AG04449 (cell line): ENCODE measurements around the gene TTLL4.

Source experiments
- CTCF ChIA-PET: fragments of 350-600 bp; formaldehyde crosslinking; extraction: SDS; loops from one replicate; lab custom pipeline; 2021; ENCODE audit warnings: antibody characterized with exemption; lab: Yijun Ruan, JAX
- POLR2A ChIA-PET: fragments of 400-600, 350-600 bp; formaldehyde crosslinking; extraction: SDS; loops from one replicate; lab custom pipeline; 2020; ENCODE audit warnings: antibody characterized with exemption, inconsistent platforms; lab: Yijun Ruan, JAX
- DNase-seq: peaks from one replicate; pipeline ENCODE4 v3.0.0-alpha.2; 2010; ENCODE audit warnings: low read depth, low spot score
- H3K4me3 ChIP-seq: 2 replicates; pipeline ENCODE4 v1.5.1; 2011; ENCODE audit warnings: low read depth, mild to moderate bottlenecking, control low read depth, low read length
- TF ChIP-seq, protein P1 (sequence below): IDR thresholded peaks from one replicate; pipeline ENCODE4 v1.5.1; 2011; ENCODE audit warnings: mild to moderate bottlenecking, moderate library complexity, low read length, control low read depth, inconsistent platforms; ENCODE audit not compliant: insufficient read depth; ENCODE audit errors: missing control alignments

TTLL4 gene

GRCh38 chr2:218709908-218710307 lies 727 bp upstream of the TTLL4 start:
- DNase-seq: no peak
- peak overlapping the region; percentile 50; the same call in 1 of the 2 replicates for H3K4me3 ChIP-seq
- CTCF ChIA-PET: interaction anchor here (0.6 to 6.7 kb wide), 28 partner anchors 7 to 166 kb away, joined by 3 to 97 read pairs (median 4); partner anchors contain the start of genes BCS1L, WNT6 and ZNF142
- POLR2A ChIA-PET: interaction anchor here (1.0 kb wide), 1 partner anchor 51 kb away, joined by 3 read pairs; the partner anchor contains the start of genes BCS1L and ZNF142
- TF ChIP-seq, protein P1, sequence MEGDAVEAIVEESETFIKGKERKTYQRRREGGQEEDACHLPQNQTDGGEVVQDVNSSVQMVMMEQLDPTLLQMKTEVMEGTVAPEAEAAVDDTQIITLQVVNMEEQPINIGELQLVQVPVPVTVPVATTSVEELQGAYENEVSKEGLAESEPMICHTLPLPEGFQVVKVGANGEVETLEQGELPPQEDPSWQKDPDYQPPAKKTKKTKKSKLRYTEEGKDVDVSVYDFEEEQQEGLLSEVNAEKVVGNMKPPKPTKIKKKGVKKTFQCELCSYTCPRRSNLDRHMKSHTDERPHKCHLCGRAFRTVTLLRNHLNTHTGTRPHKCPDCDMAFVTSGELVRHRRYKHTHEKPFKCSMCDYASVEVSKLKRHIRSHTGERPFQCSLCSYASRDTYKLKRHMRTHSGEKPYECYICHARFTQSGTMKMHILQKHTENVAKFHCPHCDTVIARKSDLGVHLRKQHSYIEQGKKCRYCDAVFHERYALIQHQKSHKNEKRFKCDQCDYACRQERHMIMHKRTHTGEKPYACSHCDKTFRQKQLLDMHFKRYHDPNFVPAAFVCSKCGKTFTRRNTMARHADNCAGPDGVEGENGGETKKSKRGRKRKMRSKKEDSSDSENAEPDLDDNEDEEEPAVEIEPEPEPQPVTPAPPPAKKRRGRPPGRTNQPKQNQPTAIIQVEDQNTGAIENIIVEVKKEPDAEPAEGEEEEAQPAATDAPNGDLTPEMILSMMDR: no peak

DNA sequence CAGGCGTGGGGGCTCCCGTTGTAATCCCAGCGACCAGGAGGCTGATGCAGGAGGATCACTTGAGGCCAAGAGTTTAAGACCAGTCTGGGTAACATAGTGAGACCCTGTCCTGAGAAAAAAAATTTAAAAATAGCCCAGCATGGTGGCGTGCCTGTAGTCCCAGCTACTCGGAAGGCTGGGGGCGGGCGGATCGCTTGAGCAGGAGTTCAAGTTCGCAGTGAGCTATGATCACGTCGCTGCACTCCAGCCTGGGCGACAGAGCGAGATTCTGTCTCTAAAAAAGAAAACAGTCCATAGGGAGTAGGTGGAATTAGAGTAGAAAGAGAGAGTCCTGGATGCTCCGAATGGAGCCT lies 325 bp upstream of the TTLL4 start:
- CTCF ChIA-PET: interaction anchor here (0.6 to 6.7 kb wide), 29 partner anchors 8 to 165 kb away, joined by 3 to 97 read pairs (median 5); partner anchors contain the start of genes BCS1L, WNT6 and ZNF142
- H3K4me3 ChIP-seq: peak overlapping the region; percentile 50

GRCh38 chr2:218711550-218711929 lies 905 bp downstream of the TTLL4 start:
- CTCF ChIA-PET: interaction anchor here (0.9 to 6.7 kb wide), 14 partner anchors 9 to 147 kb away, joined by 3 to 97 read pairs (median 14); partner anchors contain the start of genes BCS1L and ZNF142
- POLR2A ChIA-PET: no interaction called here
- TF ChIP-seq, protein P1: no peak
- H3K4me3 ChIP-seq: peak overlapping the region; percentile 86
- DNase-seq: no peak

More for the DNA sequence above, 325 bp upstream of the TTLL4 start:
- no peak for DNase-seq
- POLR2A ChIA-PET: interaction anchor here (1.0 kb wide), 1 partner anchor 51 kb away, joined by 3 read pairs; the partner anchor contains the start of genes BCS1L and ZNF142
- TF ChIP-seq, protein P1: no peak

- POLR2A ChIA-PET: no interaction called here
Measured at GRCh38 chr2:218713922-218714321, 3.3 kb downstream of the TTLL4 start.

GRCh38 chr2:218716070-218716469 lies 5.4 kb downstream of the TTLL4 start:
- CTCF ChIA-PET: no interaction called here
- H3K4me3 ChIP-seq: no peak overlapping the region
- no peak for DNase-seq
- TF ChIP-seq, protein P1: no peak
- POLR2A ChIA-PET: no interaction called here

More at GRCh38 chr2:218713922-218714321, 3.3 kb downstream of the TTLL4 start:
- CTCF ChIA-PET: interaction anchor here (0.9 to 6.7 kb wide), 4 partner anchors 9 to 136 kb away, joined by 3 to 97 read pairs (median 4); no protein-coding TSS in a partner anchor
- no peak overlapping the region for H3K4me3 ChIP-seq
- no peak for DNase-seq
- TF ChIP-seq, protein P1: no peak

DNA sequence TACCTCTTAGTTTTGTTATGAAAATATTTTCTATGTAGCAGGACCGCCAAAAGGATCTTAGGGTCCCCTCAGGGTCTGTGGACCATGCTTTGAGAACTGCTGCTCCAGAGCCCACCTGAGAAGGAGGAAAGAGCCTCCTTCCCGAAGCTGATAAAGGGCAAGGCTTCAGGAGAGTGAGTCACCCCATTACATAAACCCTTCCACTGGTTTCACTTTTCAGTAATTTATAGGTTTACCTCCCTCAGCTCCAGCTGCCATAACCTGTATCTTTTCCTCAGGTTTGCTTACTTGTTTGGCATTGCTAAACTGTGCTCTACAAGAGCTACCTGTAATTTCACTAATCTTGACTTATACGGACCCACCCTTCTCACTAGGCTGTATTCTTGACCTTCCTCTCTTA lies 6.6 kb downstream of the TTLL4 start:
- DNase-seq: no peak
- TF ChIP-seq, protein P1: no peak
- CTCF ChIA-PET: interaction anchor here (1.5 kb wide), 1 partner anchor 130 kb away, joined by 7 read pairs; no protein-coding TSS in a partner anchor
- H3K4me3 ChIP-seq: no peak overlapping the region
- POLR2A ChIA-PET: no interaction called here
